22Rv1 (cell line): ENCODE measurements around the gene HNRNPF.

Experiments
- CTCF ChIP-seq: fragments of 450-650 bp; IDR thresholded peaks from 2 replicates; pipeline ENCODE4 v1.5.1; 2017; ENCODE audit warnings: mild to moderate bottlenecking
- ZFX ChIP-seq: fragments of 450-650 bp; IDR thresholded peaks from 2 replicates; pipeline ENCODE4 v1.6.1; 2017; ENCODE audit warnings: antibody characterized with exemption, borderline replicate concordance

- TF ChIP-seq CTCF (no peak), ZFX (no peak)
Observed at GRCh38 chr10:43396928-43397624, 11.9 kb downstream of the HNRNPF start.
